ENCODE data around the gene MRPL45.

GRCh38 chr17:38343608-38344419 is 46.8 kb downstream of the MRPL45 start, which contains the start of gene GPR179:
- TF ChIP-seq KAT7 (CRISPR knock-in tag; IDR thresholded peaks at IDR 0.05; ENCODE audit: borderline replicate concordance) (no peak), GABPB1 (CRISPR knock-in tag; IDR thresholded peaks at IDR 0.05) (no peak), CTCF (IDR thresholded peaks at IDR 0.05) (no peak), USF1 (CRISPR knock-in tag; IDR thresholded peaks at IDR 0.05) (no peak)
